Esophagus muscularis mucosa (tissue), 4 donors: ENCODE results near the gene TOMT.

Experiments
- CTCF ChIP-seq, 3 experiments: fragments of 200-600 bp in 2 of 3; fragments of 450-650 bp in 1 of 3; sonication (generic) in 2 of 3; IDR thresholded peaks; one replicate each; pipeline ENCODE4 v1.5.1; 2017 to 2019; ENCODE audit warnings: antibody characterized with exemption in 3 of 3, mild to moderate bottlenecking in 2 of 3, moderate library complexity in 1 of 3
- EP300 ChIP-seq: sonication (generic); formaldehyde crosslinking; IDR thresholded peaks from one replicate; pipeline ENCODE4 v1.6.1; 2017; ENCODE audit warnings: antibody characterized with exemption
- POLR2A ChIP-seq: fragments of 450-650 bp; IDR thresholded peaks from one replicate; pipeline ENCODE4 v1.6.1; 2017; ENCODE audit warnings: antibody characterized with exemption, moderate library complexity, mild to moderate bottlenecking, low read depth

- no peak for TF ChIP-seq CTCF (IDR thresholded peaks at IDR 0.05)
- no peak for TF ChIP-seq EP300
- TF ChIP-seq POLR2A, result no peak
Measured at GRCh38 chr11:72084965-72085364, 20.8 kb upstream of the TOMT start.
